IMR-90 (cell line): ENCODE results near the gene CDH26. TPM values are rescaled to one million over a fixed set of nuclear protein-coding genes. Genes with fewer than 3 reads are reported as not detected.

Source experiments
- ATAC-seq: fragments of 200-7000 bp; cut with Tn5 transposase; 2 replicates; pipeline ENCODE4 v1.9.1; 2020; ENCODE audit warnings: low read depth, mild to moderate bottlenecking, moderate library complexity
- BruUV-seq: library from RNA; stranded (reverse); fragments of 400-500 nt; replicated peaks from 2 replicates; lab custom pipeline; 2021; lab: Mats Ljungman, UMichigan
- CTCF ChIA-PET: fragments of 300-600 bp; formaldehyde crosslinking; extraction: SDS; loops from one replicate; lab custom pipeline; 2021; ENCODE audit warnings: antibody characterized with exemption; lab: Yijun Ruan, JAX
- POLR2A ChIA-PET: fragments of 300-600 bp; sonication (Branson Sonifier 250); formaldehyde crosslinking; loops from one replicate; lab custom pipeline; 2022; ENCODE audit warnings: antibody characterized with exemption; ENCODE audit not compliant: unreplicated experiment; lab: Charles Lee
- DNase-seq: peaks from one replicate; pipeline ENCODE4 v3.0.0; 2013
- H2AFZ ChIP-seq: replicated peaks from 2 replicates; pipeline ENCODE3; 2013; ENCODE audit warnings: low read length, mild to moderate bottlenecking; ENCODE audit not compliant: poor library complexity
- H2AK5ac ChIP-seq: 2 replicates; pipeline ENCODE4 v1.6.1; 2013; ENCODE audit warnings: low read depth, low read length, inconsistent platforms
- H2AK9ac ChIP-seq: replicated peaks from 2 replicates; pipeline ENCODE3; 2013; ENCODE audit warnings: mild to moderate bottlenecking, low read depth, low read length, moderate library complexity; ENCODE audit not compliant: poor library complexity
- H2BK120ac ChIP-seq: 2 replicates; pipeline ENCODE4 v1.6.1; 2013; ENCODE audit warnings: low read depth, low read length, inconsistent platforms
- H2BK15ac ChIP-seq: 3 replicates; pipeline ENCODE4 v1.6.1; 2013; ENCODE audit warnings: low read depth, low read length, inconsistent platforms
- H2BK20ac ChIP-seq: 2 replicates; pipeline ENCODE4 v1.6.1; 2013; ENCODE audit warnings: low read depth, mild to moderate bottlenecking, inconsistent platforms, low read length, moderate library complexity
- H2BK5ac ChIP-seq: 2 replicates; pipeline ENCODE4 v1.6.1; 2013; ENCODE audit warnings: mild to moderate bottlenecking, low read depth, low read length, inconsistent platforms; ENCODE audit not compliant: poor library complexity, severe bottlenecking
- H3K14ac ChIP-seq: replicated peaks from 2 replicates; pipeline ENCODE4 v1.6.1; 2013; ENCODE audit warnings: low read depth, low read length, inconsistent platforms
- H3K18ac ChIP-seq: 2 replicates; pipeline ENCODE4 v1.6.1; 2013; ENCODE audit warnings: low read depth, low read length, control low read depth
- H3K23ac ChIP-seq: 2 replicates; pipeline ENCODE4 v1.6.1; 2013; ENCODE audit warnings: low read depth, low read length, inconsistent platforms
- H3K27ac ChIP-seq: 2 replicates; pipeline ENCODE4 v1.5.1; 2013; ENCODE audit warnings: mild to moderate bottlenecking, control low read depth, low read length; ENCODE audit not compliant: insufficient read depth
- H3K27me3 ChIP-seq: 2 replicates; pipeline ENCODE4 v1.6.1; 2013; ENCODE audit warnings: low read length; ENCODE audit not compliant: control insufficient read depth, insufficient read depth
- H3K36me3 ChIP-seq: 2 replicates; pipeline ENCODE4 v1.6.1; 2013; ENCODE audit warnings: low read length, mixed read lengths; ENCODE audit not compliant: control insufficient read depth, insufficient read depth
- H3K4ac ChIP-seq: 2 replicates; pipeline ENCODE4 v1.6.1; 2013; ENCODE audit warnings: low read depth, low read length, inconsistent platforms
- H3K4me1 ChIP-seq: 2 replicates; pipeline ENCODE4 v1.6.1; 2013; ENCODE audit warnings: low read length, mixed read lengths; ENCODE audit not compliant: control insufficient read depth, insufficient read depth
- H3K4me2 ChIP-seq: 2 replicates; pipeline ENCODE4 v1.6.1; 2013; ENCODE audit warnings: low read depth, mild to moderate bottlenecking, control low read depth, low read length, moderate library complexity
- H3K4me3 ChIP-seq: 2 replicates; pipeline ENCODE4 v1.5.1; 2013; ENCODE audit warnings: low read depth, mild to moderate bottlenecking, control low read depth, low read length, moderate library complexity; ENCODE audit not compliant: insufficient read depth
- H3K56ac ChIP-seq: 2 replicates; pipeline ENCODE4 v1.6.1; 2013; ENCODE audit warnings: low read length, inconsistent platforms; ENCODE audit not compliant: insufficient read depth; ENCODE audit errors: extremely low read depth
- H3K79me1 ChIP-seq, 2 experiments: 2 replicates each; pipeline ENCODE4 v1.6.1; 2013; ENCODE audit warnings: low read length in 2 of 2, inconsistent platforms in 1 of 2, low read depth in 1 of 2
- H3K9ac ChIP-seq: 2 replicates; pipeline ENCODE4 v1.6.1; 2013; ENCODE audit warnings: low read depth, low read length, control low read depth
- H3K9me1 ChIP-seq: 2 replicates; pipeline ENCODE4 v1.6.1; 2013; ENCODE audit warnings: low read length, inconsistent platforms; ENCODE audit not compliant: insufficient read depth
- H3K9me3 ChIP-seq: 2 replicates; pipeline ENCODE4 v1.6.1; 2013; ENCODE audit warnings: low read length; ENCODE audit not compliant: control insufficient read depth, insufficient read depth
- H4K20me1 ChIP-seq: 2 replicates; pipeline ENCODE4 v1.6.1; 2013; ENCODE audit warnings: low read length, inconsistent platforms; ENCODE audit not compliant: insufficient read depth
- H4K5ac ChIP-seq: 2 replicates; pipeline ENCODE4 v1.6.1; 2013; ENCODE audit warnings: mild to moderate bottlenecking, low read depth, low read length, control low read depth
- H4K8ac ChIP-seq, 2 experiments: 2 replicates each; pipeline ENCODE4 v1.6.1; 2013; ENCODE audit warnings: low read depth in 2 of 2, low read length in 2 of 2, control low read depth in 1 of 2, inconsistent platforms in 1 of 2
- H4K91ac ChIP-seq: 2 replicates; pipeline ENCODE4 v1.6.1; 2013; ENCODE audit warnings: low read depth, low read length, inconsistent platforms; ENCODE audit not compliant: insufficient read depth
- CHD1 ChIP-seq: IDR thresholded peaks from 2 replicates; pipeline ENCODE4 v1.6.1; 2012; ENCODE audit warnings: low read depth, low read length, improper control_type of control experiment
- FOS ChIP-seq: fragments of 150-350 bp; IDR thresholded peaks from 2 replicates; pipeline ENCODE4 v1.6.1; 2016; ENCODE audit warnings: low read depth, low read length
- MAFK ChIP-seq: IDR thresholded peaks from 2 replicates; pipeline ENCODE4 v1.6.1; 2012; ENCODE audit warnings: low read depth, low read length, improper control_type of control experiment
- MAZ ChIP-seq: IDR thresholded peaks from 2 replicates; pipeline ENCODE4 v1.6.1; 2012; ENCODE audit warnings: low read depth, mild to moderate bottlenecking, low read length, improper control_type of control experiment, moderate library complexity, borderline replicate concordance
- MXI1 ChIP-seq: IDR thresholded peaks from 2 replicates; pipeline ENCODE4 v1.6.1; 2012; ENCODE audit warnings: low read depth, mild to moderate bottlenecking, low read length, moderate library complexity, borderline replicate concordance
- POLR2A ChIP-seq: IDR thresholded peaks from 2 replicates; pipeline ENCODE4 v1.6.1; 2012; ENCODE audit warnings: mild to moderate bottlenecking, low read depth, low read length
- RCOR1 ChIP-seq: IDR thresholded peaks from 2 replicates; pipeline ENCODE4 v1.6.1; 2012; ENCODE audit warnings: mild to moderate bottlenecking, low read length, improper control_type of control experiment; ENCODE audit not compliant: insufficient replicate concordance
- RFX5 ChIP-seq: IDR thresholded peaks from 2 replicates; pipeline ENCODE4 v1.8.0; 2012; ENCODE audit warnings: low read depth, mild to moderate bottlenecking, low read length, moderate library complexity
- WGBS, 2 experiments: methylation state at CpG; one replicate each; pipeline versions ENCODE4 v1.1.5 to v1.1.7; 2013; ENCODE audit warnings: missing lambda C conversion rate in 2 of 2; ENCODE audit not compliant: insufficient read length in 1 of 2; ENCODE audit errors: extremely low coverage in 2 of 2; 5-methylcytosine and 5-hydroxymethylcytosine counted together
- dilution Hi-C: fragments of 300-500 bp; cut with HindIII; formaldehyde crosslinking; loops from one replicate; pipeline ENCODE4 v1.14.3; 2018; ENCODE audit warnings: low sequenced_read_pairs; ENCODE audit not compliant: unreplicated experiment
- in situ Hi-C: fragments of 300-500 bp; cut with MboI; formaldehyde crosslinking; loops from 3 replicates; pipeline ENCODE4 v1.14.3; 2019; ENCODE audit warnings: low sequenced_read_pairs, inconsistent platforms, mixed read lengths
- intact Hi-C: fragments of 100-400 bp; cut with micrococcal nuclease; formaldehyde crosslinking; loops from 2 replicates; pipeline ENCODE4 v1.10.0; 2022
- polyA plus RNA-seq, 3 experiments: library from polyadenylated mRNA; depleted of rRNA; stranded (reverse); fragments of >200 nt; gene quantifications; 2 replicates each; pipeline ENCODE4 v1.2.3, GENCODE V29; 2012; ENCODE audit warnings: low replicate concordance in 1 of 3
- total RNA-seq: library from RNA; depleted of rRNA; stranded (reverse); fragments of >200 nt; gene quantifications from 2 replicates; pipeline ENCODE4 v1.2.3, GENCODE V29; 2012
- TF ChIP-seq, protein P1 (sequence below): conservative IDR thresholded peaks from 2 replicates; pipeline ENCODE4 v1.5.1; 2012; ENCODE audit warnings: mild to moderate bottlenecking, low read depth, low read length, improper control_type of control experiment

CDH26 gene
- total and polyA plus RNA-seq, 2 of the 4 experiments (the other 2 are of a cell fraction), result not detected

DNA sequence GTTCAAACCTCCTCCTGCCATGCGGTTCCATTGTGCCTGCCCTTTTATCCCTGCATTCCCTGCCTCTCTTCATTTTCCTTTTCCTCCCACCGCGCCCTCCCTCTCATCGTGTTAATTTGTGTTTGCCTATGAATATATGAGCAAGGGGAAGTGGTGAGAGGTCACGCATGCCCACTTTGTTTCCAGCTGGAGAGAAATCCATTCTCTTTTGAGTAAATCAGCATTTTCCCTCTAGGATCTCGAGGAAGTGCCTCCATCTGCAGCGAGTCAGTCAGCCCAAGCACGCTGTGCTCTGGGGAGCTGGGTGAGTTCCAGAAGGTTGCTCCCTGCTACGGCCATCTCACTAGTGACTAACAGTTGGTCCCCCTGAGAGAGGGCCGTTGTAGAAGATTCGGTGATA is 42.9 kb downstream of the CDH26 start:
- peak; percentile 5 for DNase-seq
- no TSS peak for BruUV-seq

More for the DNA sequence above, 42.9 kb downstream of the CDH26 start:
- H4K91ac ChIP-seq, result no peak overlapping the region
- no peak overlapping the region for H2BK20ac ChIP-seq
- ChIA-PET POLR2A (no interaction called here), CTCF (no interaction called here)
- no peak overlapping the region for H4K5ac ChIP-seq
- H2BK15ac ChIP-seq, result no peak overlapping the region
- no peaks in the 10 kb centered on the region for H3K79me1 ChIP-seq
- in situ Hi-C loops (no loop called here), intact Hi-C loops (no loop called here), dilution Hi-C loops (no loop called here)
- H3K27ac ChIP-seq, result no peak overlapping the region
- no peak overlapping the region for H2BK120ac ChIP-seq
- H2BK5ac ChIP-seq, result no peak overlapping the region
- H3K9me1 ChIP-seq, result no peaks in the 10 kb centered on the region
- H3K4ac ChIP-seq, result no peak overlapping the region
- no peak overlapping the region for H3K23ac ChIP-seq
- no peaks in the 10 kb centered on the region for H3K36me3 ChIP-seq
- no peak overlapping the region for H2AFZ ChIP-seq
- WGBS, 2 experiments, result no CpG with 5 or more reads among the region's 11 CpGs
- peaks cover 6% of the 10 kb centered on the region; the same call in 1 of the 2 replicates for H3K27me3 ChIP-seq
- H4K8ac ChIP-seq, result no peak overlapping the region
- no peak overlapping the region for H3K56ac ChIP-seq
- no peak overlapping the region for H3K4me3 ChIP-seq
- no peaks in the 10 kb centered on the region for H3K4me1 ChIP-seq
- no peak overlapping the region for H3K9ac ChIP-seq
- H3K4me2 ChIP-seq, result no peak overlapping the region
- H2AK5ac ChIP-seq, result no peak overlapping the region
- no peak overlapping the region for H3K14ac ChIP-seq
- H3K18ac ChIP-seq, result no peak overlapping the region
- no peak for ATAC-seq
- no peaks in the 10 kb centered on the region for H3K9me3 ChIP-seq
- H2AK9ac ChIP-seq, result no peak overlapping the region
- no peaks in the 10 kb centered on the region for H4K20me1 ChIP-seq
- no peak for TF ChIP-seq CHD1
- no peak for TF ChIP-seq RFX5
- no peak for TF ChIP-seq FOS
- TF ChIP-seq MAFK, result no peak
- no peak for TF ChIP-seq MXI1
- TF ChIP-seq MAZ, result no peak
- TF ChIP-seq, protein P1, sequence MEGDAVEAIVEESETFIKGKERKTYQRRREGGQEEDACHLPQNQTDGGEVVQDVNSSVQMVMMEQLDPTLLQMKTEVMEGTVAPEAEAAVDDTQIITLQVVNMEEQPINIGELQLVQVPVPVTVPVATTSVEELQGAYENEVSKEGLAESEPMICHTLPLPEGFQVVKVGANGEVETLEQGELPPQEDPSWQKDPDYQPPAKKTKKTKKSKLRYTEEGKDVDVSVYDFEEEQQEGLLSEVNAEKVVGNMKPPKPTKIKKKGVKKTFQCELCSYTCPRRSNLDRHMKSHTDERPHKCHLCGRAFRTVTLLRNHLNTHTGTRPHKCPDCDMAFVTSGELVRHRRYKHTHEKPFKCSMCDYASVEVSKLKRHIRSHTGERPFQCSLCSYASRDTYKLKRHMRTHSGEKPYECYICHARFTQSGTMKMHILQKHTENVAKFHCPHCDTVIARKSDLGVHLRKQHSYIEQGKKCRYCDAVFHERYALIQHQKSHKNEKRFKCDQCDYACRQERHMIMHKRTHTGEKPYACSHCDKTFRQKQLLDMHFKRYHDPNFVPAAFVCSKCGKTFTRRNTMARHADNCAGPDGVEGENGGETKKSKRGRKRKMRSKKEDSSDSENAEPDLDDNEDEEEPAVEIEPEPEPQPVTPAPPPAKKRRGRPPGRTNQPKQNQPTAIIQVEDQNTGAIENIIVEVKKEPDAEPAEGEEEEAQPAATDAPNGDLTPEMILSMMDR, result no peak
- TF ChIP-seq RCOR1, result no peak
- TF ChIP-seq POLR2A, result no peak
